A549 treated with DMSO at 1 μM for 4 hours (cell line): Measurements from ENCODE around the gene PSMG3. TPM values are rescaled to one million over a fixed set of nuclear protein-coding genes. Genes with fewer than 3 reads are reported as not detected.

Experiments
- total RNA-seq: library from RNA; stranded (reverse); fragments of 200-300 nt; extraction: Qiagen RNA extraction; gene quantifications from 5 replicates; pipeline ENCODE4 v1.2.3, GENCODE V29; 2022; ENCODE audit warnings: low read depth

Gene PSMG3, protein sequence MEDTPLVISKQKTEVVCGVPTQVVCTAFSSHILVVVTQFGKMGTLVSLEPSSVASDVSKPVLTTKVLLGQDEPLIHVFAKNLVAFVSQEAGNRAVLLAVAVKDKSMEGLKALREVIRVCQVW
- total RNA-seq, result 95.1 to 111 TPM (median 101 TPM) in 5 replicates

DNA sequence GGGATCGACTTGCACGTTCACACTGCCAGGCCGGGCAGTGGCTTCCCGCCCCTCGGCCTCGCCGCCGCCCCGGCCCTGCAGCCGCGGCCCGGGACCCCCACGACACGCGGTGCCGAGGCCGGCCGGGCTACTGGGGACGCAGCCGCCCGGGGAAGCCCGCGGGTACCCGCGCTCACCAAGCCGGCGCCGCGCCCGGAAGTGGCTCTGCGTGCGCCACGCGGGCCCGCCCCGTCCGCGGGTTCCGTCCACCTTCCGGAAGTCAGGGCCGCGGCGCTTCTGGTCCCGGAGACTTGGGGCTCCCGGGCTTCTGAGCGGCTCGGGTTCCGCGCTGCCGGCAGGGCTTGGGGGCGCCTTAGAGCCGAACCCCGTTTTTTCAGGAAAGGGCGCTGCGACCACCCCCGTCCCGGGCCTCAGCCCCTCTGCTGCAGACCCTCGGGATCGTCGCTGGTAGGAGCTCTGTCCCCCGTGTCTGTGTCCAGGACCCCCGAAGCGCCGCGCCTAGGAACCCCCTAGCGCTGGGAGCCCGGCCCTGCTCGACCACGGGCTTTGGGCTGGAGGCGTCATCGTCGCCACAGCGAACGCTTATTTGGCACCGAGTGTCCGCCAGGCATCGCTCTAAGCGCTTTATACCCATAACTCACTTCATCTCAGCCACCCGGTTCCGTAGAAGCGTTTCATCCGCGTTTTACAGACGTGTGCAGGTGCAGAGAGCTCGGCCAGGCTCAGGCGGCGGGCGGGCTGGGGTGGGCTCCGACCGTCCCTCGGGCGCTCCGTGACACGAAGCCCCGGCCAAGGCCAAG lies at the start of gene PSMG3:
Gene PSMG3 (minus strand): TSS at position 200 of the 800 bp plus-strand sequence. CDS start 693 bp downstream, outside the sequence.

DNA sequence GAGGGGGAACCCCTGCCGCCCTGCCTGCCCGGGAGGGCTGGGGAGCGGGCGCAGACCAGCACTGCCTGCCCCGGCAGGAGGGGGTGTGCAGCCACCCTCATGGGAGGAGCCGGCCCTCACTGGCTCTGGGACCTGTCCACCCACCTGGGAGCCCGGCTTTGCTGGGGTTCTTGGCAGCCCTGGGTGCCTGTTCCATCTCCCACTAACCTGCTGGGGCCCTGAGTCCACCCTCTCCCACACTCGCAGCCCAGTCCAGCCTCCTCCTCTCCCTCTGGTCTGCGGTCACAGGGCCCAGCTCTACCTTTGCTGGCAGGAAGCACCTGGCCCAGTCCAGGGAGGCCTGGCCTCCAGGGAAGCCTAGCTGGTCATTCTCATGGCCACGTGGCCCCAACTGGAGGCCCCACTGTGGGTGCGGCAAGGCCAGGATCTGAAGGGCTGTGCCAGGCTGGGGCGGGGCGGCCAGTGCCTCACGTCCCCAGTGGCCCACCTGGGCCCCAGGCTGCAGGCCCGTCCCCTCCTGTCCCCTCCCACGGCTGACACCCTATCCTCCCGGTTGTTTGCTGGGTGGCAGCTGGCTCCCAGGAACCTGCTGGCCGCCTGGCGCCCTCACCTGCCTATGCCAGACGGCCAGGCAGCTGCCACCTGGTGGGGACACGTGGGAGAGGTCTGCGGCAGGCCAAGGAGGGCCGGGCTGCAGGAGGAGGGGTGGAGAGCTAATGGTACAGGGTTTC lies 13.9 kb downstream of the PSMG3 start, which contains the start of gene TMEM184A:
Gene TMEM184A (minus strand): TSS at position 393 of the 731 bp plus-strand sequence. CDS start 721 bp downstream, outside the sequence.

Other genes with a start within 250 kb of the PSMG3 start
- 20.3 to 32.9 TPM (median 30.5 TPM) in 5 replicates for gene MICALL2, start 110.6 kb downstream of the PSMG3 start, total RNA-seq
- 50.4 to 72.3 TPM (median 62.0 TPM) in 5 replicates for gene INTS1, start 65.6 kb downstream of the PSMG3 start, total RNA-seq
- gene MAFK, start 39.3 kb downstream of the PSMG3 start, total RNA-seq, result 74.4 to 101 TPM (median 91.1 TPM) in 5 replicates
- 6.7 to 15.3 TPM (median 13.2 TPM) in 5 replicates for gene TMEM184A, start 13.8 kb downstream of the PSMG3 start, total RNA-seq
- 0.39 to 0.57 TPM (median 0.49 TPM) in 5 replicates for gene ELFN1, start 100.2 kb upstream of the PSMG3 start, total RNA-seq